HEK293T (cell line): ENCODE results near the gene CTR9.

ENCODE experiments used
- ARNT ChIP-seq: fragments of 450-650 bp; IDR thresholded peaks from 2 replicates; pipeline ENCODE4 v1.6.1; 2017; ENCODE audit warnings: mild to moderate bottlenecking
- FOXA1 ChIP-seq: fragments of 450-650 bp; IDR thresholded peaks from 2 replicates; pipeline ENCODE4 v1.6.1; 2016; ENCODE audit warnings: mild to moderate bottlenecking
- FOXM1 ChIP-seq: fragments of 450-650 bp; IDR thresholded peaks from 2 replicates; pipeline ENCODE4 v1.6.1; 2017; ENCODE audit warnings: mild to moderate bottlenecking, borderline replicate concordance
- L3MBTL2 ChIP-seq: fragments of 450-650 bp; conservative IDR thresholded peaks from 2 replicates; pipeline ENCODE4 v1.6.1; 2016; ENCODE audit warnings: mild to moderate bottlenecking
- SP1 ChIP-seq: fragments of 450-650 bp; IDR thresholded peaks from 2 replicates; pipeline ENCODE4 v1.6.1; 2017

DNA sequence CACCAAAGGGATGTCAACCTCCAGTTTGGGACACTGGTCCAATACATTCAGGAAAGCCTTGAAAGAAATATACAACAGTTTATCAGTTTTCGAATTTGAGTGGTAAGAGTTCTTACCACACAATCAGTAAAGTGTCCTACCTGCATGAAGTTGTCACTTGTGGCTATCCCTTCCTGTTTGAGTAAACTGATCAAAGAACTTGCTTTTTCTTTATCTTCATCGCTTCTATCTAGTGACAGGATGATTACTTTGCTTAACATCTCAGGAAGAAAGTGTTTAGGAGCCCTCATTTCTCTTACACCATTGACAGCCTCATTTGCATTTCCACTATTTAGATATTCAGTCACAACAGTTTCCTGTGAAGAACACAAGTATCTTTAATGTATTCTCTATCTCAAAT is 49.2 kb downstream of the CTR9 start:
- TF ChIP-seq ARNT (no peak), FOXA1 (no peak), SP1 (no peak), L3MBTL2 (no peak), FOXM1 (no peak)
